Adrenal gland (tissue), 12 donors: ENCODE data around the gene ST6GALNAC4. TPM values are rescaled to one million over a fixed set of nuclear protein-coding genes. Genes with fewer than 3 reads are reported as not detected.
A peak's percentile ranks its signal among the peaks of the same experiment; 100 is the strongest.

Source experiments
- DNase-seq, 7 donors: peaks; one replicate each; pipeline ENCODE4 v3.0.0-alpha.2; 2019 to 2020
- H3K27ac ChIP-seq, 5 donors: fragments of 200-600 bp; sonication (generic) in 4 of 5; 1 replicate in 3 of 5; 2 replicates in 2 of 5; pipeline versions ENCODE4 v1.5.1 to v1.8.0; 2016 to 2020; ENCODE audit warnings: mild to moderate bottlenecking in 1 of 5
- H3K27me3 ChIP-seq: fragments of 200-600 bp; 2 replicates; pipeline ENCODE4 v1.8.0; 2021
- H3K36me3 ChIP-seq, 2 donors: fragments of 200-600 bp; replicated peaks in 1 of 2; 1 replicate in 1 of 2; 2 replicates in 1 of 2; pipeline versions ENCODE4 v1.5.1 to v1.8.0; 2018 to 2022
- H3K4me1 ChIP-seq, 2 donors: fragments of 200-600 bp; replicated peaks in 1 of 2; 1 replicate in 1 of 2; 2 replicates in 1 of 2; pipeline versions ENCODE4 v1.5.1 to v1.8.0; 2018 to 2021
- H3K4me3 ChIP-seq, 4 donors: fragments of 200-600 bp; sonication (generic) in 3 of 4; one replicate each; pipeline ENCODE4 v1.5.1; 2016 to 2018
- H3K9me3 ChIP-seq, 3 donors: fragments of 200-600 bp; sonication (generic) in 1 of 3; replicated peaks in 1 of 3; 1 replicate in 2 of 3; 2 replicates in 1 of 3; pipeline versions ENCODE4 v1.5.1 to v1.8.0; 2016 to 2021
- POLR2A ChIP-seq, 2 donors: fragments of 450-650 bp; IDR thresholded peaks; one replicate each; pipeline ENCODE4 v1.6.1; 2017; ENCODE audit warnings: antibody characterized with exemption in 2 of 2, mild to moderate bottlenecking in 2 of 2, moderate library complexity in 1 of 2
- WGBS, 4 donors: extraction: QIAGEN DNeasy Blood & Tissue Kit in 2 of 4; methylation state at CpG; one replicate each; pipeline versions ENCODE4 v1.1.5 to v1.1.7; 2013 to 2017; 5-methylcytosine and 5-hydroxymethylcytosine counted together
- intact Hi-C, 2 donors: fragments of 100-400 bp; cut with DNase I; formaldehyde crosslinking; loops; one replicate each; pipeline versions ENCODE4 v1.14.1 to v1.15.0; 2022 to 2023
- polyA plus RNA-seq, 3 donors: library from polyadenylated mRNA; stranded (reverse); fragments of 200-250 nt in 2 of 3; fragments of 350-450 nt in 1 of 3; fragmentation: Illumina TruSeq in 1 of 3; extraction: RNeasy Lipid Tissue Mini Kit (QIAGEN cat#74804) in 1 of 3; gene quantifications; one replicate each; pipeline ENCODE4 v1.2.3, GENCODE V29; 2013 to 2014
- total RNA-seq, 9 donors: library from RNA; depleted of rRNA in 4 of 9; stranded (reverse); fragments of >200 nt in 4 of 9; fragments of 120-200 nt in 1 of 9; fragmentation: NEBNext Ultra II Directional in 1 of 9; extraction: Animal tissue kit (Norgen Biotek cat#: 25700) in 1 of 9; gene quantifications; one replicate each; pipeline versions ENCODE4 v1.1.0 to v1.2.4, GENCODE V29; 2013 to 2023
- TF ChIP-seq, protein P1 (sequence below), 6 experiments: fragments of 450-650 bp in 4 of 6; fragments of 200-600 bp in 2 of 6; sonication (generic) in 1 of 6; IDR thresholded peaks; 1 replicate in 5 of 6; 2 replicates in 1 of 6; pipeline versions ENCODE4 v1.5.1 to v1.8.0; 2016 to 2021; ENCODE audit warnings: antibody characterized with exemption in 6 of 6, mild to moderate bottlenecking in 2 of 6, moderate library complexity in 1 of 6
- donor health status: healthy with polysubstance abuse.
- donor health status: Bipolar disorder and iron deficiency.
- donor health status: DM: yes; HTN: yes; CAD: no.
- donor health status: DM: no; HTN: no; CAD: no.
- donor health status: DM: no; HTN: no; CAD: no.
- donor health status: DM: yes; HTN: yes; CAD: no.

The ST6GALNAC4 gene
- total and polyA plus RNA-seq, 12 donors: 5.3 to 65.7 (median 14.7) TPM

DNA sequence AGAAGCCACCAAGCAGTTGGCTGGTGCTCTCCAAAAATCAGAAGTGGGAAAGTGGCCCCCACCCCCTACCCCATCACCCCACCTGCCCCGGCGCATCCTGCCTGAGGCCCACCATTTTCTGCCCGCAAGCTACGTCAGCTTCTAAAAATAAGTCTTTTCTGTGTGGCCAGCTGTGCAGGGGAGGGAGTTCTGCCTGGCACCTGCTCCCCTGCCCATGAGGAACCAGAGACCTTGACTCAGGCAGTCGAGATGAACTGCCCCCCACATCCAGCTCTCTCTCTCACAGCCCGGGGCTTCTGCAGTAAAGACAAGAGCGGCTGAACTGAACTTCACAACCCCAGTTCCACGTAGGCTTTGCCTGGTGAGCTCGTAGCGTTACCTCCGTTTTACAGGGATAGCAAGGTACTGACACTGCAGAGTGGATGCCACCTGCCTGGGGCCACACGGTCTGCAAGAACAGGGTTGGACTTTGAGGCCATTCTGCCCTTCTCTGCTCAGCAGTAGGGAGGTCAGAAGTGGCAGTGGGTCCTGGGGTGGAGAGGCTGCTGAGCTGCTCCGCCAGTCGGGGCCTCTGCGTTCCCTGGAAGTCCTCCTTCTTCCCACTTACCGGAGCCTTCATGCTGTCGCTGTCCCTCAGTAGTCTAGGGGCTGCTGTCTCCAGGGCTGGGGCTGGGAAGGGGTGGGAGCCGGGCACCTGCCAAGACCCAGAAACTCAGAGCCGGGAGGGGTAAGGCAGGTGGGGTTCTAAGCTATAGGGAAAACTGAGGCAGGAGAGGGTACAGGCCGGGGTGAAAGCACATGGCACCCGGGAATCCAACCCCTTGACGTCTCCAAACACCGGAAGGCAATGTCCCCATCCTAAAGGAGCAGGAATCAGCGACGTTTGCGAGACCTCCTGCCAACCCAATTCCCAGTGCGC, 781 bp downstream of the ST6GALNAC4 start:
- TF ChIP-seq POLR2A (IDR thresholded peaks at IDR 0.05): no peak
- TF ChIP-seq, protein P1, sequence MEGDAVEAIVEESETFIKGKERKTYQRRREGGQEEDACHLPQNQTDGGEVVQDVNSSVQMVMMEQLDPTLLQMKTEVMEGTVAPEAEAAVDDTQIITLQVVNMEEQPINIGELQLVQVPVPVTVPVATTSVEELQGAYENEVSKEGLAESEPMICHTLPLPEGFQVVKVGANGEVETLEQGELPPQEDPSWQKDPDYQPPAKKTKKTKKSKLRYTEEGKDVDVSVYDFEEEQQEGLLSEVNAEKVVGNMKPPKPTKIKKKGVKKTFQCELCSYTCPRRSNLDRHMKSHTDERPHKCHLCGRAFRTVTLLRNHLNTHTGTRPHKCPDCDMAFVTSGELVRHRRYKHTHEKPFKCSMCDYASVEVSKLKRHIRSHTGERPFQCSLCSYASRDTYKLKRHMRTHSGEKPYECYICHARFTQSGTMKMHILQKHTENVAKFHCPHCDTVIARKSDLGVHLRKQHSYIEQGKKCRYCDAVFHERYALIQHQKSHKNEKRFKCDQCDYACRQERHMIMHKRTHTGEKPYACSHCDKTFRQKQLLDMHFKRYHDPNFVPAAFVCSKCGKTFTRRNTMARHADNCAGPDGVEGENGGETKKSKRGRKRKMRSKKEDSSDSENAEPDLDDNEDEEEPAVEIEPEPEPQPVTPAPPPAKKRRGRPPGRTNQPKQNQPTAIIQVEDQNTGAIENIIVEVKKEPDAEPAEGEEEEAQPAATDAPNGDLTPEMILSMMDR (IDR thresholded peaks at IDR 0.05): no peak
- WGBS, 4 donors: 39 to 48% (median 44%) methylated on average over 17 to 27 of the region's 27 CpGs
- no peaks in the 10 kb centered on the region for H3K27me3 ChIP-seq
- peak overlapping the region in 2 of 5 donors; percentile 52 to 66 for H3K27ac ChIP-seq
- no peak for DNase-seq
- peaks cover 24 to 51% of the 10 kb centered on the region in 2 donors for H3K4me1 ChIP-seq
- intact Hi-C loops: no loop called here
- peak overlapping the region in 2 of 4 donors; percentile 42 to 61 for H3K4me3 ChIP-seq
- peaks cover 0 to 22% of the 10 kb centered on the region in 2 donors for H3K36me3 ChIP-seq
- no peaks in the 10 kb centered on the region for H3K9me3 ChIP-seq

GRCh38 chr9:127915325-127915752, 1.5 kb downstream of the ST6GALNAC4 start:
- no peak overlapping the region for H3K4me3 ChIP-seq
- H3K27me3 ChIP-seq: no peaks in the 10 kb centered on the region
- peaks cover 24 to 51% of the 10 kb centered on the region in 2 donors for H3K4me1 ChIP-seq
- intact Hi-C loops: no loop called here
- TF ChIP-seq, protein P1 (IDR thresholded peaks at IDR 0.05): no peak
- no peak for TF ChIP-seq POLR2A (IDR thresholded peaks at IDR 0.05)
- 59 to 68% (median 64%) methylated on average over 3 to 5 of the region's 5 CpGs; no CpG with 5 or more reads in 1 of the 4 donors for WGBS, 4 donors
- peak overlapping the region in 1 of 5 donors; percentile 52 for H3K27ac ChIP-seq
- H3K36me3 ChIP-seq: peaks cover 0 to 26% of the 10 kb centered on the region in 2 donors
- DNase-seq: peak in 1 of 7 donors; percentile 48
- no peaks in the 10 kb centered on the region for H3K9me3 ChIP-seq

- 93 to 98% (median 98%) methylated on average over 9 to 11 of the region's 11 CpGs for WGBS, 4 donors
- Histone ChIP-seq H3K4me3 (no peak overlapping the region), H3K4me1 (peaks cover 15 to 35% of the 10 kb centered on the region in 2 donors), H3K36me3 (peaks cover 0 to 36% of the 10 kb centered on the region in 2 donors), H3K9me3 (no peaks in the 10 kb centered on the region), H3K27ac (no peak overlapping the region), H3K27me3 (no peaks in the 10 kb centered on the region)
- DNase-seq: no peak
- TF ChIP-seq POLR2A (IDR thresholded peaks at IDR 0.05): no peak
- TF ChIP-seq, protein P1 (IDR thresholded peaks at IDR 0.05): no peak
- intact Hi-C loops: no loop called here
Measured at GRCh38 chr9:127913682-127914081, 3.2 kb downstream of the ST6GALNAC4 start.

DNA sequence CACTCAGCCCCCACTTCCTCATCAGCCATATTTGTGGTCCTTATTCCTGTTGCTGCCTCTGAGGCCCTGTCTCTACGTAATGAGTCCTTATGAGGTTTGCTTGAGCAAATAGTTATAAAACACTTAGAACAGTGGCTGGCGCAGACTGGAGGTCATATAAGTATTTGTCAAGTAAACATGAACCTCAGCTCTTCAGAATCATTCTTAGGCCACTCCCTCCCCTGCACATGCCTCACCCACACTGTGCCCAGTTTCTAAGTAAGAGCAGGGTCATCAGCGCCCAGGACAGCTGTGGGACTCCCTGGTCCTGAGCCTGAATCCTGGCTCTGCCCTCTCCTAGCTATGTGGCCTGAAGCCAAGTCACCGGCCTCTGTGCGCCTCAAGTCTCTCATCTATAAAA, 4.0 kb downstream of the ST6GALNAC4 start:
- Histone ChIP-seq H3K36me3 (peaks cover 0 to 44% of the 10 kb centered on the region in 2 donors), H3K4me3 (no peak overlapping the region), H3K4me1 (peaks cover 11 to 27% of the 10 kb centered on the region in 2 donors), H3K27me3 (no peaks in the 10 kb centered on the region), H3K9me3 (no peaks in the 10 kb centered on the region), H3K27ac (no peak overlapping the region)
- DNase-seq: peak in 1 of 7 donors; percentile 53
- intact Hi-C loops: no loop called here
- TF ChIP-seq POLR2A (IDR thresholded peaks at IDR 0.05): no peak
- TF ChIP-seq, protein P1 (IDR thresholded peaks at IDR 0.05): no peak
- 90 to 93% (median 91%) methylated on average over 5 of the region's 5 CpGs for WGBS, 4 donors
